ENCODE data around the gene DIP2A. TPM values are rescaled to one million over a fixed set of nuclear protein-coding genes. Genes with fewer than 3 reads are reported as not detected.
"Not testable (repeated sequence)": the region's sequence is repeated elsewhere in the genome, so short reads cannot be mapped to it uniquely, and the experiment has no call there.

The DIP2A gene
- total RNA-seq, 1 donor from 2014 or later, result 28.5 TPM

- ATAC-seq, result no peak
- DNase-seq, result peak; percentile 14
- intact Hi-C loops (cut with micrococcal nuclease), result no loop called here
Measured at GRCh38 chr21:46438241-46438640, 20.4 kb upstream of the DIP2A start.

- intact Hi-C loops (cut with micrococcal nuclease), result no loop called here
- DNase-seq (peak; percentile 11), ATAC-seq (no peak)
Measured at GRCh38 chr21:46439906-46440305, 18.8 kb upstream of the DIP2A start.

GRCh38 chr21:46441331-46441730, 17.4 kb upstream of the DIP2A start:
- ATAC-seq, result no peak
- intact Hi-C loops (cut with micrococcal nuclease), result no loop called here

GRCh38 chr21:46441961-46442498, 16.7 kb upstream of the DIP2A start:
- DNase-seq, result peak; percentile 18
- intact Hi-C loops (cut with micrococcal nuclease), result no loop called here
- no peak for ATAC-seq

More at GRCh38 chr21:46441331-46441730, 17.4 kb upstream of the DIP2A start:
- peak; percentile 19 for DNase-seq

- DNase-seq, result no peak
- intact Hi-C loops (cut with micrococcal nuclease), result no loop called here
- peak; percentile 11 for ATAC-seq
Measured at GRCh38 chr21:46442938-46443337, 15.8 kb upstream of the DIP2A start.

GRCh38 chr21:46443910-46444309, 14.8 kb upstream of the DIP2A start:
- intact Hi-C loops (cut with micrococcal nuclease), result no loop called here
- peak; percentile 62 for DNase-seq
- peak; percentile 90 for ATAC-seq

- intact Hi-C loops (cut with micrococcal nuclease), result no loop called here
- DNase-seq (no peak), ATAC-seq (no peak)
Measured at GRCh38 chr21:46448108-46448507, 10.6 kb upstream of the DIP2A start.

- ATAC-seq; intact Hi-C loops (cut with micrococcal nuclease); DNase-seq: not testable (repeated sequence)
Measured at GRCh38 chr21:46448855-46449254, 9.8 kb upstream of the DIP2A start.

- DNase-seq, result no peak
- intact Hi-C loops (cut with micrococcal nuclease), result no loop called here
- ATAC-seq, result no peak
Measured at GRCh38 chr21:46452710-46453109, 6.0 kb upstream of the DIP2A start.

- ATAC-seq (no peak), DNase-seq (no peak)
- intact Hi-C loops (cut with micrococcal nuclease), result no loop called here
Measured at GRCh38 chr21:46454142-46454541, 4.5 kb upstream of the DIP2A start.

GRCh38 chr21:46454634-46455390, 3.9 kb upstream of the DIP2A start:
- DNase-seq, result no peak
- intact Hi-C loops (cut with micrococcal nuclease), result no loop called here
- no peak for ATAC-seq

- ATAC-seq (no peak), DNase-seq (peak; percentile 47)
- intact Hi-C loops (cut with micrococcal nuclease), result no loop called here
Measured at GRCh38 chr21:46455575-46456385, 2.9 kb upstream of the DIP2A start.

GRCh38 chr21:46456750-46457149, 1.9 kb upstream of the DIP2A start:
- ATAC-seq (no peak), DNase-seq (no peak)
- intact Hi-C loops (cut with micrococcal nuclease), result no loop called here

- intact Hi-C loops (cut with micrococcal nuclease), result no loop called here
- DNase-seq (peak; percentile 62), ATAC-seq (peak; percentile 29)
Measured at GRCh38 chr21:46457801-46458314, 833 bp upstream of the DIP2A start.

GRCh38 chr21:46459024-46459355, 299 bp downstream of the DIP2A start:
- intact Hi-C loops (cut with micrococcal nuclease), result no loop called here
- no peak for ATAC-seq
- DNase-seq, result no peak

- intact Hi-C loops (cut with micrococcal nuclease), result no loop called here
- ATAC-seq (peak; percentile 18), DNase-seq (peak; percentile 69)
Measured at GRCh38 chr21:46459356-46460112, 843 bp downstream of the DIP2A start.

GRCh38 chr21:46461909-46462308, 3.2 kb downstream of the DIP2A start:
- DNase-seq, result no peak
- intact Hi-C loops (cut with micrococcal nuclease), result no loop called here
- ATAC-seq, result no peak

- intact Hi-C loops (cut with micrococcal nuclease); DNase-seq; ATAC-seq: not testable (repeated sequence)
Measured at GRCh38 chr21:46465153-46465552, 6.5 kb downstream of the DIP2A start.

GRCh38 chr21:46465651-46466050, 7.0 kb downstream of the DIP2A start:
- intact Hi-C loops (cut with micrococcal nuclease), result no loop called here
- ATAC-seq, result no peak

More at GRCh38 chr21:46465651-46466050, 7.0 kb downstream of the DIP2A start:
- DNase-seq, result no peak

Measured in left ventricle myocardium superior (tissue), 1 donor.